ENCODE measurements around the gene RSPRY1. TPM values are rescaled to one million over a fixed set of nuclear protein-coding genes. Genes with fewer than 3 reads are reported as not detected.

RSPRY1 gene
- total RNA-seq, 2 donors from 2014 or later = 28.7 to 32.5 TPM

DNA sequence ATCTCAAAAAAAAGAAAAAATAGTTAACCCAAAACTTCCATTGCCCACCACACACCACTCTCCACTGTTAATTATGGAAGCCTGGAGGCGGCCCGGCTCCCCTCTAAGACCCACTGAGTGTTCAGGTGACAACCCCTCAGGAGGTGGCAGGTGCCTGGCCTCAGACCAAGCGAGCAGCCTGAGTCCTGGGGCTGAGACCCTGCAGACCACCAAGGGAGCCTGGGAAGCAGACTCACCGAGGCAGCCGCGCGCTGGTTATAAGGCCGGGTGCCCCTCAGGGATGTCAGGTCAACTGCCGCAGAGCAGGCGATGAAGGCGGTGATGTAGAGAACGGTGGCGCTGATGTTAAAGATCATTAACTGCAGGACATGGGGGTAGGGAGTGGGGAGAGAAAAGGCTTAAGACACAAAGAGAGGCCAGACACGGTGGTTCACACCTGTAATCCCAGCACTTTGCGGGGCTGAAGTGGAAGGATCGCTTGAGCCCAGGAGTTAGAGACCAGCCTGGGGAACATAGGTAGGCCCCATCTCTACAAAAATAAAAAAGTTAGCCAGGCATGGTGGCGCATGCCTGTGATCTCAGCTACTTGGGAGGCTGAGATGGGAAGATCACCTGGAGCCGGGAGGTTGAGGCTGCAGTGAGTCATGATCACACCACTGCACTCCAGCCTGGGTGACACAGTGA, 72.2 kb downstream of the RSPRY1 start:
- ATAC-seq (ENCODE audit: insufficient number of reproducible peaks, low FRiP score, low read depth) (no peak), DNase-seq (ENCODE audit: low spot score) (no peak)
- H3K4me1 ChIP-seq (ENCODE audit: control insufficient read depth in 1 of 2, low read depth in 2 of 2) = no peaks in the 10 kb centered on the region
- no peaks in the 10 kb centered on the region for H3K27me3 ChIP-seq (replicated peaks; ENCODE audit: insufficient read depth)
- H3K36me3 ChIP-seq = peaks cover 11% of the 10 kb centered on the region
- H3K27ac ChIP-seq = no peak overlapping the region
- H3K9me3 ChIP-seq = no peaks in the 10 kb centered on the region
- H3K4me3 ChIP-seq = no peak overlapping the region
- TF ChIP-seq, protein P1, sequence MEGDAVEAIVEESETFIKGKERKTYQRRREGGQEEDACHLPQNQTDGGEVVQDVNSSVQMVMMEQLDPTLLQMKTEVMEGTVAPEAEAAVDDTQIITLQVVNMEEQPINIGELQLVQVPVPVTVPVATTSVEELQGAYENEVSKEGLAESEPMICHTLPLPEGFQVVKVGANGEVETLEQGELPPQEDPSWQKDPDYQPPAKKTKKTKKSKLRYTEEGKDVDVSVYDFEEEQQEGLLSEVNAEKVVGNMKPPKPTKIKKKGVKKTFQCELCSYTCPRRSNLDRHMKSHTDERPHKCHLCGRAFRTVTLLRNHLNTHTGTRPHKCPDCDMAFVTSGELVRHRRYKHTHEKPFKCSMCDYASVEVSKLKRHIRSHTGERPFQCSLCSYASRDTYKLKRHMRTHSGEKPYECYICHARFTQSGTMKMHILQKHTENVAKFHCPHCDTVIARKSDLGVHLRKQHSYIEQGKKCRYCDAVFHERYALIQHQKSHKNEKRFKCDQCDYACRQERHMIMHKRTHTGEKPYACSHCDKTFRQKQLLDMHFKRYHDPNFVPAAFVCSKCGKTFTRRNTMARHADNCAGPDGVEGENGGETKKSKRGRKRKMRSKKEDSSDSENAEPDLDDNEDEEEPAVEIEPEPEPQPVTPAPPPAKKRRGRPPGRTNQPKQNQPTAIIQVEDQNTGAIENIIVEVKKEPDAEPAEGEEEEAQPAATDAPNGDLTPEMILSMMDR (IDR thresholded peaks at IDR 0.05) = no peak

DNA sequence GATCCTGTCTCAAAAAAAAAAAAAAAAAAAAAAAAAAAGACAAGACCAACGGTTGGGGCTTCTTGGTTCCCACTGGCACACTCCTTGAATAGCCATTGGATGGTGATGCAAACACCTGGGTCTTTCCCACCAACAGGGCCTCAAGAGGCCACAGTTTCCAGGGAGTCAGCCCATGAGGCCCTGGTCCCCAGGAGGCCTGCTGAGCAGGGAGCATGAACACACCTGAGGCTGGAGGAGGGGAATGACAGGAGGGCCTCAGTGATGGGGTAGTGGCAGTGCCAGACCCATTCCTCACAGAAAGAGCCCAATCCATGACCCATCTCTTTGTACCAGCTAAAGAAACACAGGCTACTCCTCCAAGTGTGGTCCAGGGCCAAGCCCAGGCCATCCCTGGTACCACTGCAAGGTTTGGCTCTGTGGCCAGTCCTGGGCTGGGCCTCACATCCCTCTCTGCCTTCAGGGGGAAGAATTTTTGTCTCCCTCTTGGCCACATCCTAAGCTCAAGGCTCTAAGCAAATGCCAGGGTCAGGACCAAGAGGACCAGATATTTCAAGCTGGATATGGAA, 72.9 kb downstream of the RSPRY1 start:
- TF ChIP-seq, protein P1 (IDR thresholded peaks at IDR 0.05) = no peak
- Histone ChIP-seq H3K4me3 (no peak overlapping the region), H3K4me1 (ENCODE audit: control insufficient read depth in 1 of 2, low read depth in 2 of 2) (no peaks in the 10 kb centered on the region), H3K27me3 (replicated peaks; ENCODE audit: insufficient read depth) (no peaks in the 10 kb centered on the region), H3K27ac (no peak overlapping the region), H3K9me3 (no peaks in the 10 kb centered on the region), H3K36me3 (peaks cover 7% of the 10 kb centered on the region)
- DNase-seq (ENCODE audit: low spot score) (no peak), ATAC-seq (ENCODE audit: insufficient number of reproducible peaks, low FRiP score, low read depth) (no peak)

DNA sequence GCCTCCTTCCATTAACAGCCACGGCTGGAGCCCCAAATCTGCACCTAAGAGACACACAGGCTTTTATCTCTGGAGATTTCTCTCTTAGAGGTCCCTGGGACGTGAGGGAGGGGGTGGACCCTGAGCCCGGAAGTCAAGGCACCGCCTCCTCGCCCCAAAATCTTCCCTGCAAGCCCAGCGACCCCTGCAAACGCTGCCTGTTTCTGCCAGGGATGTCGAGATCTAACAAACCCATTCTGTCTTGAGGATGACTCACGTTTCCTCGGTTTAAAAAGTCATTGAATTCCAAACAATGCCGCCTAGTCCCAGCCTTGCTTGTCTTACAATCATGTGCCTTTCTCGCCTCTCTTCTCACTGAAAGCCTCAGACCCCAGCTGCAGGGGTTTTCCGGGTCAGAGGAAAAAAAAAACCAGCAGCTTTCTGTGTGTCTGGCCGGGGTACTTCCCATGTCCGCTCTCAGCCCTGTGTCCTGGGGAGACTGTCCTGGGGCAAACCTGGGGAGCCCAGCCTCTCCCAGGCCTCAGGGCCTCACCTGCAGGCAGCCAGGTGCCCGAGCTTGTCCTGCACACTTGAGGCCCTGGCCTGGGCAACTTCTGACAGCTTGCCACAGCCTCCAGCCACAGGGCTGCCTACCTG, 74.3 kb downstream of the RSPRY1 start:
- DNase-seq (ENCODE audit: low spot score) (no peak), ATAC-seq (ENCODE audit: insufficient number of reproducible peaks, low FRiP score, low read depth) (no peak)
- no peaks in the 10 kb centered on the region for H3K4me1 ChIP-seq (ENCODE audit: control insufficient read depth in 1 of 2, low read depth in 2 of 2)
- H3K4me3 ChIP-seq = no peak overlapping the region
- no peaks in the 10 kb centered on the region for H3K9me3 ChIP-seq
- no peaks in the 10 kb centered on the region for H3K27me3 ChIP-seq (replicated peaks; ENCODE audit: insufficient read depth)
- peaks cover 2% of the 10 kb centered on the region for H3K36me3 ChIP-seq
- H3K27ac ChIP-seq = no peak overlapping the region
- TF ChIP-seq, protein P1 (IDR thresholded peaks at IDR 0.05) = no peak

DNA sequence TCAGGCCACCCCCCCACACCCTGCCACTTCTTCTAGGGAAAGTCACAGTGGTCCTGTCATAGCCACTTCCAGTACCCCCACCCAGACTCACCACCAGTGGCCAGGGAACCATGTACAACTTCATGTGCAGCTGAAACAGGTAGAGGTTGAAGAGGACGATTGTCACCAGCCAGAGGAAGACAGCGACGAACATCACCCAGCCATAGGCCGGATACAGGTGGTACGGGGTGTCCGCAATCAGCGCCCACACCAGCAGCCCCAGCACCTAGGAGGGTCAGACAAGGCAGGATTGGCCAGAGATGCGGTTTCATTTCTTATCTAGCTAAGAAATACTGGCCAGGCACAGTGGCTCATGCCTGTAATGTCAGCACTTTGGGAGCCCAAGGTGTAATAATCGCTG, 75.7 kb downstream of the RSPRY1 start:
- H3K9me3 ChIP-seq = no peaks in the 10 kb centered on the region
- ATAC-seq (ENCODE audit: insufficient number of reproducible peaks, low FRiP score, low read depth) (no peak), DNase-seq (ENCODE audit: low spot score) (no peak)
- no peaks in the 10 kb centered on the region for H3K36me3 ChIP-seq
- H3K27ac ChIP-seq = no peak overlapping the region
- TF ChIP-seq, protein P1 (IDR thresholded peaks at IDR 0.05) = no peak
- H3K27me3 ChIP-seq (replicated peaks; ENCODE audit: insufficient read depth) = no peaks in the 10 kb centered on the region
- H3K4me3 ChIP-seq = no peak overlapping the region
- peaks cover 0 to 9% of the 10 kb centered on the region in 2 donors for H3K4me1 ChIP-seq (ENCODE audit: control insufficient read depth in 1 of 2, low read depth in 2 of 2)

DNA sequence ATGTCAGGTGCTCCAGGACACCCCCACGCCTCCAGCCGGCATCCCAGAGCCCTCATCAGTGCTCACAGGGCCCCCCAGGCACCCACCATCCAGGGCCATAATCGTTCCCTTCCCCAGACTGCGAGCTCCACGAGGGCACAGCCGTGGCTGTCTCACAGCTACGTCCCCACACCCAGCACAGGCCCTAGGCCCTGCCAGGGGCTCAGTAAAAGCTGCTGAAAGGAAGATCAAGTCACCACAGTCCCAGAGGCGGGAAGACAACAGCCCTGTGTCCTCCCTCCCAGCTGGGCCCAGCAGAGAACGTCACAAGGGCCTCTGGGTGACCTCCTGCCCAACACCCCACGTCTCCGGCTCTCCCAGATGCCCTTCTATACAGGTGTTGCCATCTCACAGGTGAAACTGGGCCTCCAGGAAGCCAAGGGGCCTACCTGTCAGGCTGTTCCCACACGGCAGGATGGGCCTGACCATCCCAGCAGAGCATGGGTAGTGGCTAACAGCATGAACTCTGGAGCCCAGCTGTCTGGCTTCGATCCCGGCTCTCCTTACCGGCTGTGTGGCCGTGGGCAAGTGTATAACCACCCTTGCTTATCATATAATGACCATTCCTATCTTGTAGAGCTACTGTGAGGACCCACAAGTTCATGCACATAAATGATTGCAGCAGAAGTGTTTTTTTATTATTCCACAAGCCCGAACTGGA, 76.9 kb downstream of the RSPRY1 start:
- DNase-seq (ENCODE audit: low spot score) (no peak), ATAC-seq (ENCODE audit: insufficient number of reproducible peaks, low FRiP score, low read depth) (no peak)
- H3K4me1 ChIP-seq (ENCODE audit: control insufficient read depth in 1 of 2, low read depth in 2 of 2) = peaks cover 0 to 9% of the 10 kb centered on the region in 2 donors
- H3K9me3 ChIP-seq = no peaks in the 10 kb centered on the region
- no peak overlapping the region for H3K4me3 ChIP-seq
- H3K27ac ChIP-seq = no peak overlapping the region
- TF ChIP-seq, protein P1 (IDR thresholded peaks at IDR 0.05) = no peak
- H3K27me3 ChIP-seq (replicated peaks; ENCODE audit: insufficient read depth) = no peaks in the 10 kb centered on the region
- no peaks in the 10 kb centered on the region for H3K36me3 ChIP-seq
